Upper lobe of left lung (tissue), 6 donors: Measurements from ENCODE around the gene ARFRP1. TPM values are rescaled to one million over a fixed set of nuclear protein-coding genes. Genes with fewer than 3 reads are reported as not detected.

Experiments
- ATAC-seq, 2 donors: fragments of 200-7000 bp; cut with Tn5 transposase; one replicate each; pipeline ENCODE4 v1.9.1; 2022; ENCODE audit warnings: mild to moderate bottlenecking in 2 of 2, moderate library complexity in 2 of 2; ENCODE audit not compliant: low FRiP score in 2 of 2
- DNase-seq, 2 donors: peaks; one replicate each; pipeline ENCODE4 v3.0.0-alpha.2; 2019 to 2020
- H3K27ac ChIP-seq, 4 donors: fragments of 200-600 bp; sonication (generic); one replicate each; pipeline ENCODE4 v1.5.1; 2016 to 2019
- H3K27me3 ChIP-seq, 4 donors: fragments of 200-600 bp; sonication (generic); one replicate each; pipeline ENCODE4 v1.5.1; 2017 to 2019
- H3K36me3 ChIP-seq, 4 donors: fragments of 200-600 bp; sonication (generic); one replicate each; pipeline ENCODE4 v1.5.1; 2016 to 2019
- H3K4me1 ChIP-seq, 4 donors: fragments of 200-600 bp; sonication (generic); one replicate each; pipeline ENCODE4 v1.5.1; 2018 to 2019
- H3K4me3 ChIP-seq, 4 donors: fragments of 200-600 bp; sonication (generic); one replicate each; pipeline ENCODE4 v1.5.1; 2017 to 2019; ENCODE audit warnings: mild to moderate bottlenecking in 2 of 4, moderate library complexity in 1 of 4
- H3K9me3 ChIP-seq, 4 donors: fragments of 200-600 bp; sonication (generic); one replicate each; pipeline ENCODE4 v1.5.1; 2018 to 2019
- EP300 ChIP-seq, 4 donors: sonication (generic); formaldehyde crosslinking; IDR thresholded peaks; one replicate each; pipeline ENCODE4 v1.5.1; 2017; ENCODE audit warnings: antibody characterized with exemption in 4 of 4, control low read depth in 2 of 4
- POLR2A ChIP-seq, 4 donors: fragments of 450-650 bp; IDR thresholded peaks; one replicate each; pipeline ENCODE4 v1.5.1; 2016 to 2017; ENCODE audit warnings: antibody characterized with exemption in 4 of 4, mild to moderate bottlenecking in 2 of 4
- POLR2AphosphoS5 ChIP-seq, 2 donors: sonication (generic); formaldehyde crosslinking; IDR thresholded peaks; one replicate each; pipeline ENCODE4 v1.5.1; 2017; ENCODE audit warnings: antibody characterized with exemption in 2 of 2
- WGBS, 2 donors: methylation state at CpG; one replicate each; pipeline ENCODE4 v1.1.5; 2017 to 2018; 5-methylcytosine and 5-hydroxymethylcytosine counted together
- total RNA-seq, 6 donors: library from RNA; depleted of rRNA in 4 of 6; stranded (reverse); fragments of >200 nt in 4 of 6; gene quantifications; one replicate each; pipeline versions ENCODE4 v1.1.0 to v1.2.1, GENCODE V29; 2016 to 2021
- TF ChIP-seq, protein P1 (sequence below), 6 experiments: fragments of 450-650 bp in 4 of 6; fragments of 200-600 bp in 2 of 6; sonication (generic) in 2 of 6; IDR thresholded peaks; one replicate each; pipeline ENCODE4 v1.5.1; 2016 to 2019; ENCODE audit warnings: antibody characterized with exemption in 6 of 6
- donor health status: DM: no; HTN: no; CAD: no; lungs with moderate emphysema.
- donor health status: DM: no; HTN: yes; CAD: no; lungs with severe emphysema.

The ARFRP1 gene
- total RNA-seq, 6 donors from 2014 or later: 26.8 to 56.4 (median 46.3) TPM

DNA sequence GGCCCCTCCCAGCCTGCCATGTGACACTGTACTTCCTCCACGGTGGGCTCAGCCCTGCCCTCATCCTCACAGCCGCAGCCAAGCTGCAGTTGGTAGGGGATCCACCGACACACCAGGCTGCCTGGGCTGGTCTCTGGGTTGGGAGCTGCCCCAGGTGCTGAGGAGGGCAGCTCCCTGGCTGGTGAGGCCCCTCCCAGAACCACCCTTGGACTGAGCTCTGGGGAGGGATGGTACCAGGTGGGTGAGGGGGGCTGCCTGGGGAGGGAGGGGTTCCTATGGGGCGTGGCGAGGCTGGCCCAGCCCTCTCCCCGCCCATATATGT lies 11.5 kb downstream of the ARFRP1 start:
- H3K9me3 ChIP-seq: no peaks in the 10 kb centered on the region
- H3K4me1 ChIP-seq: peaks cover 36 to 57% (median 45%) of the 10 kb centered on the region in 4 donors
- TF ChIP-seq POLR2AphosphoS5 (IDR thresholded peaks at IDR 0.05) (no peak), EP300 (IDR thresholded peaks at IDR 0.05) (no peak), POLR2A (IDR thresholded peaks at IDR 0.05) (no peak)
- TF ChIP-seq, protein P1, sequence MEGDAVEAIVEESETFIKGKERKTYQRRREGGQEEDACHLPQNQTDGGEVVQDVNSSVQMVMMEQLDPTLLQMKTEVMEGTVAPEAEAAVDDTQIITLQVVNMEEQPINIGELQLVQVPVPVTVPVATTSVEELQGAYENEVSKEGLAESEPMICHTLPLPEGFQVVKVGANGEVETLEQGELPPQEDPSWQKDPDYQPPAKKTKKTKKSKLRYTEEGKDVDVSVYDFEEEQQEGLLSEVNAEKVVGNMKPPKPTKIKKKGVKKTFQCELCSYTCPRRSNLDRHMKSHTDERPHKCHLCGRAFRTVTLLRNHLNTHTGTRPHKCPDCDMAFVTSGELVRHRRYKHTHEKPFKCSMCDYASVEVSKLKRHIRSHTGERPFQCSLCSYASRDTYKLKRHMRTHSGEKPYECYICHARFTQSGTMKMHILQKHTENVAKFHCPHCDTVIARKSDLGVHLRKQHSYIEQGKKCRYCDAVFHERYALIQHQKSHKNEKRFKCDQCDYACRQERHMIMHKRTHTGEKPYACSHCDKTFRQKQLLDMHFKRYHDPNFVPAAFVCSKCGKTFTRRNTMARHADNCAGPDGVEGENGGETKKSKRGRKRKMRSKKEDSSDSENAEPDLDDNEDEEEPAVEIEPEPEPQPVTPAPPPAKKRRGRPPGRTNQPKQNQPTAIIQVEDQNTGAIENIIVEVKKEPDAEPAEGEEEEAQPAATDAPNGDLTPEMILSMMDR (IDR thresholded peaks at IDR 0.05): no peak
- no peaks in the 10 kb centered on the region for H3K27me3 ChIP-seq
- ATAC-seq: peak in 1 of 2 donors; percentile 20
- no CpG with 5 or more reads among the region's 6 CpGs for WGBS, 2 donors
- DNase-seq: no peak
- H3K36me3 ChIP-seq: peaks cover 0 to 35% (median 10%) of the 10 kb centered on the region in 4 donors
- H3K4me3 ChIP-seq: peak overlapping the region in 3 of 4 donors; percentile 11 to 38 (median 33)
- peak overlapping the region in 3 of 4 donors; percentile 29 to 77 (median 56) for H3K27ac ChIP-seq

DNA sequence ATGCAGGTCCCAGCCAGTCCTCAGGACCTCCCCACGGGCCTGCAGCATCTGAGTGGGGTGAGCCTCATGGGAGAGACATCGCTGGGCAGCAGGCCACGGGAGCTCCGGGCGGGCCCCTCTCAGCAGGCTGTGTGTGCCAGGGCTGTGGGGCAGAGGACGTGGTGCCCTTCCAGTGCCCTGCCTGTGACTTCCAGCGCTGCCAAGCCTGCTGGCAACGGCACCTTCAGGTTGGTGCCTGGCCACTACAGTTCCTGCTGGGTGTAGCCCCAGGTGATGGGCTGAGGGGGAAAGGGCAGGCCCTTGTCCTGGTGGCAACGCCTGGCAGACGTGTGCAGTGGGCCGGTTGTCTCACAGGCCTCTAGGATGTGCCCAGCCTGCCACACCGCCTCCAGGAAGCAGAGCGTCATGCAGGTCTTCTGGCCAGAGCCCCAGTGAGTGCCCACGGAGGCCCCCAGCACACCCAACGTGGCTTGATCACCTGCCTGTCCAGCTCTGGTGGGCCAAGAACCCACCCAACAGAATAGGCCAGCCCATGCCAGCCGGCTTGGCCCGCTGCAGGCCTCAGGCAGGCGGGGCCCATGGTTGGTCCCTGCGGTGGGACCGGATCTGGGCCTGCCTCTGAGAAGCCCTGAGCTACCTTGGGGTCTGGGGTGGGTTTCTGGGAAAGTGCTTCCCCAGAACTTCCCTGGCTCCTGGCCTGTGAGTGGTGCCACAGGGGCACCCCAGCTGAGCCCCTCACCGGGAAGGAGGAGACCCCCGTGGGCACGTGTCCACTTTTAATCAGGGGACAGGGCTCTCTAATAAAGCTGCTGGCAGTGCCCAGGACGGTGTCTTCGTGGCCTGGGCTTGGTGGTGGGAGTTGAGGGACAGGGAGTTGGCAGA lies 12.1 kb downstream of the ARFRP1 start:
- Histone ChIP-seq H3K4me3 (no peak overlapping the region), H3K36me3 (peaks cover 0 to 38% (median 10%) of the 10 kb centered on the region in 4 donors), H3K4me1 (peaks cover 39 to 60% (median 45%) of the 10 kb centered on the region in 4 donors), H3K9me3 (no peaks in the 10 kb centered on the region), H3K27ac (peak overlapping the region; percentile 2 to 77 (median 42)), H3K27me3 (no peaks in the 10 kb centered on the region)
- WGBS, 2 donors: 72 to 91% methylated on average over 7 of the region's 25 CpGs
- DNase-seq (peak in 1 of 2 donors; percentile 77), ATAC-seq (no peak)
- TF ChIP-seq, protein P1 (IDR thresholded peaks at IDR 0.05): no peak
- peak in 1 of 4 donors; percentile 1 for TF ChIP-seq POLR2A (IDR thresholded peaks at IDR 0.05)

DNA sequence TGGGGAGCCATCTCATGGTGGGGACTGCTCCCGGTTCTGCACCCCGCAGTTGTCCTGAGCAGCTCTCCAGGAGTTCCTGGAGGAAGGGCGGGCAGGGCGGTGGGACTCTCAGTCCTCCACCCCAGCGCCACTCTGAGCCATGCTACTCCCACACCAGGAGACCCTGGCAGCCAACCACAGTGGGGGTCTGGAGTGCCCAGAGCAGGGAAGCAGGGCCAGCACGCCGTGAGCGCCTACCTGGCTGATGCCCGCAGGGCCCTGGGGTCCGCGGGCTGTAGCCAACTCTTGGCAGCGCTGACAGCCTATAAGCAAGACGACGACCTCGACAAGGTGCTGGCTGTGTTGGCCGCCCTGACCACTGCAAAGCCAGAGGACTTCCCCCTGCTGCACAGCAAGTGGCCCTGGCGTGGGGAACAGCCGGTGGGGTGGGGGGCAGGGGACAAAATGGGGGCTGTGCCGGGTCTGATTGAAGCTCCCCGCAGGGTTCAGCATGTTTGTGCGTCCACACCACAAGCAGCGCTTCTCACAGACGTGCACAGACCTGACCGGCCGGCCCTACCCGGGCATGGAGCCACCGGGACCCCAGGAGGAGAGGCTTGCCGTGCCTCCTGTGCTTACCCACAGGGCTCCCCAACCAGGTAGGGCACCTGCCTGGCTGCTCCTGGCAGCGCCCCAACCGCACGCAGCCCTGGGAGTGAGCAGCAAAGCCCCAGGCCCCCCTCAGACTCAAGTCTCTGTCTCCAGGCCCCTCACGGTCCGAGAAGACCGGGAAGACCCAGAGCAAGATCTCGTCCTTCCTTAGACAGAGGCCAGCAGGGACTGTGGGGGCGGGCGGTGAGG lies 13.0 kb downstream of the ARFRP1 start:
- TF ChIP-seq POLR2A (IDR thresholded peaks at IDR 0.05) (no peak), EP300 (IDR thresholded peaks at IDR 0.05) (no peak), POLR2AphosphoS5 (IDR thresholded peaks at IDR 0.05) (no peak)
- TF ChIP-seq, protein P1 (IDR thresholded peaks at IDR 0.05): no peak
- peaks cover 0 to 40% (median 6%) of the 10 kb centered on the region in 4 donors for H3K36me3 ChIP-seq
- ATAC-seq (no peak), DNase-seq (peak in 1 of 2 donors; percentile 85)
- H3K4me3 ChIP-seq: no peak overlapping the region
- no peaks in the 10 kb centered on the region for H3K27me3 ChIP-seq
- H3K4me1 ChIP-seq: peaks cover 39 to 62% (median 45%) of the 10 kb centered on the region in 4 donors
- no peak overlapping the region for H3K27ac ChIP-seq
- 93 to 97% methylated on average over 15 to 34 of the region's 37 CpGs for WGBS, 2 donors
- no peaks in the 10 kb centered on the region for H3K9me3 ChIP-seq

DNA sequence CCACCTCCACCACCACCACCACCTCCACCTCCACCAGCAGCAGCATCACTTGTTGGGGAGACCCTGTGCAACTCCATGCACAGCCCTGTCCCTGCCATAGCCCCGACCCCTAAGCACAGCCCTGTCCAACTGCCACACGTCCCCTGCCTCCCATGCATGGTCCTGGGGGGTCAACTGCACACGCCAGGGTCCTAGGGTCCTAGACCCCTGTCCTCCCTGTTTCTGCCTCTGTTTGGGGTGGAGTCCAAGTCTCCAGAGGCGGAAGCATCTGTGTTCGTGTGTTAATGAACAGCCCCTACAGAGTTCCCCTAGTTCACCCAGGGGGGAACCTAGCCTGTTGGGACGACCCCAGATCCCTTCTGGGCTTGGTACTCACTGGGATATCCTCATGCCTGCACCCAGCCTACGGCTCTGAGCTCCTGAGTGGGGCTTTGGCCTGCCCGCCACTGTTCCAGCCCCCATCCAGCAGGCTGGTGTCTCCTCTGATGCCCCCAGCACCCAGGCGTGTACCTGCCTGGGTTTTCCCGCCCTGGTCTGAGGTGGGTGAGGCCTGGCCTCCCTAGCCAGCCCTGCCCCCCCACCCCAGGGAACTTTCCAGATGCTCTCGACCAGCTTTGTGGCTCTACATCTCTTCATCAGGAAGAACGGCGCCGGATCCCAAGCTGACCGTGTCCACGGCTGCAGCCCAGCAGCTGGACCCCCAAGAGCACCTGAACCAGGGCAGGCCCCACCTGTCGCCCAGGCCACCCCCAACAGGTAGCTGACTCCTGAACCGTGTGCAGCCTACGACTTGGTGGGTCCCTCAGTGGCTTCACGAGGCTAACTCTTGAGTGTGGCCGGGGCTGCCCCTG lies 13.8 kb downstream of the ARFRP1 start:
- peak in 1 of 2 donors; percentile 63 for DNase-seq
- whole genome bisulfite sequencing, 2 donors: 91 to 96% methylated on average over 6 to 21 of the region's 21 CpGs
- Histone ChIP-seq H3K36me3 (peaks cover 0 to 40% (median 4%) of the 10 kb centered on the region in 4 donors), H3K4me3 (no peak overlapping the region), H3K9me3 (no peaks in the 10 kb centered on the region), H3K4me1 (peaks cover 36 to 64% (median 45%) of the 10 kb centered on the region in 4 donors), H3K27me3 (no peaks in the 10 kb centered on the region), H3K27ac (no peak overlapping the region)
- no peak for ATAC-seq
- no peak for TF ChIP-seq EP300 (IDR thresholded peaks at IDR 0.05)
- no peak for TF ChIP-seq POLR2A (IDR thresholded peaks at IDR 0.05)
- TF ChIP-seq, protein P1 (IDR thresholded peaks at IDR 0.05): no peak
- TF ChIP-seq POLR2AphosphoS5 (IDR thresholded peaks at IDR 0.05): no peak
